GM23248 (cell line): ENCODE measurements around the gene PIWIL4.

Experiments
- EZH2 ChIP-seq: fragments of 200-600 bp; sonication (generic); IDR thresholded peaks from 2 replicates; pipeline ENCODE4 v1.6.1; 2018; ENCODE audit warnings: antibody characterized with exemption, mild to moderate bottlenecking; ENCODE audit not compliant: insufficient read depth, poor library complexity, severe bottlenecking
- EZH2phosphoT487 ChIP-seq: fragments of 200-600 bp; sonication (generic); IDR thresholded peaks from 2 replicates; pipeline ENCODE4 v1.6.1; 2018; ENCODE audit warnings: antibody characterized with exemption, moderate library complexity, mild to moderate bottlenecking, low read depth; ENCODE audit not compliant: insufficient read depth

DNA sequence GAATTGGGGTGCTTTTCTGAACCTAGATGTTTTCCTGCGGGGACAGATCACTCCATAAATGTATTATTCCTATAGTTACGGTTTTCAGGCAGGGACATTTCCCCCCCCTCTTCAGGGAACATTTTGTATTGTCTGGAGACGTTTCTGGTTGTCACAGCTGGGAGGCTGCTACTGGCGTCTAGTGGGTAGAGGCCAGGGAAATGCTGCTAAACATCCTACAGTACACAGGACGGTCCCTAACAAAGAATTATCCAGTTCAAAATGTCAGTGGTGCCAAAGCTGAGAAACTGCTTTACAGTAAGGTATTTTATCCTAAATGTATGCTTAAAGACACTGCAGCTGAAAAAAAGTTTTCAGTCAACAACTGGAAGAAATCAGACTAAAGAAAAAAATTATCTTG lies 19.4 kb downstream of the PIWIL4 start:
- TF ChIP-seq EZH2 (no peak), EZH2phosphoT487 (no peak)
